ENCODE data around the gene PPIE. TPM values are rescaled to one million over a fixed set of nuclear protein-coding genes. Genes with fewer than 3 reads are reported as not detected.

Gene PPIE
- total and polyA plus RNA-seq, 2 experiments from 2014 or later = 35.5 to 61.2 TPM

DNA sequence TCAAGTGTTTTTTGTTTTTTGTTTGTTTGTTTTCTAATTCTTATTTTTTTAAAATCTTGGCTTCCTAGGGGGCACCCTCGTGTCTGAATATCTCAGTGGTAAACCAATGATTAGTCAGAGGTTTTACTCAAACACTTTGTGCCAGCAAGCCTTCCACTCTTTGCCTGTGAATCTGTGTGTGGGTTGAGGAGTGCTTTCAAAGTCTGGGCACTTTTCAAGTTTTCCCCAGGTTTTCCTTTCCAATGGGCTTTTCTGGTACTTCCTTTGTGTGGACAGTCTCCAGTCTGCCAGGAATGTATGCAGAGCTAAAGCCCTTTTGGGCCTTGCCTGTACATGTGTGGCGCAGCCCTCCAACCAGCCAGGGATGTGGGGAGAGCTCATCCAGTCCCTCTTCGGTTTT, 9.7 kb upstream of the PPIE start:
- 67% methylated on average over 3 of the region's 3 CpGs for WGBS (ENCODE audit: low lambda C conversion rate, missing lambda C conversion rate)
- TF ChIP-seq EZH2phosphoT487 (IDR thresholded peaks at IDR 0.05; ENCODE audit: low read depth, severe bottlenecking, unreplicated experiment) = no peak
- no peak for TF ChIP-seq EZH2 (IDR thresholded peaks at IDR 0.05; ENCODE audit: borderline replicate concordance)
- TF ChIP-seq, protein P1, sequence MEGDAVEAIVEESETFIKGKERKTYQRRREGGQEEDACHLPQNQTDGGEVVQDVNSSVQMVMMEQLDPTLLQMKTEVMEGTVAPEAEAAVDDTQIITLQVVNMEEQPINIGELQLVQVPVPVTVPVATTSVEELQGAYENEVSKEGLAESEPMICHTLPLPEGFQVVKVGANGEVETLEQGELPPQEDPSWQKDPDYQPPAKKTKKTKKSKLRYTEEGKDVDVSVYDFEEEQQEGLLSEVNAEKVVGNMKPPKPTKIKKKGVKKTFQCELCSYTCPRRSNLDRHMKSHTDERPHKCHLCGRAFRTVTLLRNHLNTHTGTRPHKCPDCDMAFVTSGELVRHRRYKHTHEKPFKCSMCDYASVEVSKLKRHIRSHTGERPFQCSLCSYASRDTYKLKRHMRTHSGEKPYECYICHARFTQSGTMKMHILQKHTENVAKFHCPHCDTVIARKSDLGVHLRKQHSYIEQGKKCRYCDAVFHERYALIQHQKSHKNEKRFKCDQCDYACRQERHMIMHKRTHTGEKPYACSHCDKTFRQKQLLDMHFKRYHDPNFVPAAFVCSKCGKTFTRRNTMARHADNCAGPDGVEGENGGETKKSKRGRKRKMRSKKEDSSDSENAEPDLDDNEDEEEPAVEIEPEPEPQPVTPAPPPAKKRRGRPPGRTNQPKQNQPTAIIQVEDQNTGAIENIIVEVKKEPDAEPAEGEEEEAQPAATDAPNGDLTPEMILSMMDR (IDR thresholded peaks at IDR 0.05; ENCODE audit: poor library complexity) = no peak
- H3K9me2 ChIP-seq (replicated peaks; ENCODE audit: insufficient read depth) = no peaks in the 10 kb centered on the region
- H3K27ac ChIP-seq = no peak overlapping the region
- no peaks in the 10 kb centered on the region for H3K9me3 ChIP-seq (ENCODE audit: low read depth)
- H3K4me2 ChIP-seq = no peak overlapping the region
- H4K20me1 ChIP-seq (ENCODE audit: insufficient read depth, poor library complexity, severe bottlenecking) = no peaks in the 10 kb centered on the region
- no peaks in the 10 kb centered on the region for H3K79me2 ChIP-seq
- no peak overlapping the region for H3K4me3 ChIP-seq
- H3K27me3 ChIP-seq = peaks cover 84% of the 10 kb centered on the region
- DNase-seq (ENCODE audit: low spot score) = no peak
- no peaks in the 10 kb centered on the region for H3K4me1 ChIP-seq (ENCODE audit: insufficient read depth)
- H3K36me3 ChIP-seq (replicated peaks; ENCODE audit: insufficient read depth, low read depth) = no peaks in the 10 kb centered on the region
- no peak overlapping the region for H2AFZ ChIP-seq

GRCh38 chr1:39729842-39730241, 8.8 kb upstream of the PPIE start:
- TF ChIP-seq, protein P1 (IDR thresholded peaks at IDR 0.05; ENCODE audit: poor library complexity) = no peak
- TF ChIP-seq EZH2 (IDR thresholded peaks at IDR 0.05; ENCODE audit: borderline replicate concordance) (no peak), EZH2phosphoT487 (IDR thresholded peaks at IDR 0.05; ENCODE audit: low read depth, severe bottlenecking, unreplicated experiment) (no peak)

GRCh38 chr1:39732730-39733129, 6.0 kb upstream of the PPIE start:
- WGBS (ENCODE audit: low lambda C conversion rate, missing lambda C conversion rate) = 67% methylated on average over 3 of the region's 3 CpGs
- Histone ChIP-seq H3K4me3 (no peak overlapping the region), H3K4me1 (ENCODE audit: insufficient read depth) (no peaks in the 10 kb centered on the region), H3K4me2 (no peak overlapping the region), H3K36me3 (replicated peaks; ENCODE audit: insufficient read depth, low read depth) (no peaks in the 10 kb centered on the region), H3K79me2 (no peaks in the 10 kb centered on the region), H3K27me3 (peaks cover 61% of the 10 kb centered on the region), H3K9me2 (replicated peaks; ENCODE audit: insufficient read depth) (no peaks in the 10 kb centered on the region), H4K20me1 (ENCODE audit: insufficient read depth, poor library complexity, severe bottlenecking) (no peaks in the 10 kb centered on the region), H2AFZ (no peak overlapping the region), H3K9me3 (ENCODE audit: low read depth) (no peaks in the 10 kb centered on the region), H3K27ac (no peak overlapping the region)
- TF ChIP-seq EZH2 (IDR thresholded peaks at IDR 0.05; ENCODE audit: borderline replicate concordance) (no peak), EZH2phosphoT487 (IDR thresholded peaks at IDR 0.05; ENCODE audit: low read depth, severe bottlenecking, unreplicated experiment) (no peak)
- TF ChIP-seq, protein P1 (IDR thresholded peaks at IDR 0.05; ENCODE audit: poor library complexity) = no peak
- DNase-seq (ENCODE audit: low spot score) = no peak

More at GRCh38 chr1:39729842-39730241, 8.8 kb upstream of the PPIE start:
- no peak overlapping the region for H2AFZ ChIP-seq
- no peaks in the 10 kb centered on the region for H3K4me1 ChIP-seq (ENCODE audit: insufficient read depth)
- no peak for DNase-seq (ENCODE audit: low spot score)
- no peaks in the 10 kb centered on the region for H3K9me3 ChIP-seq (ENCODE audit: low read depth)
- no peaks in the 10 kb centered on the region for H3K79me2 ChIP-seq
- H4K20me1 ChIP-seq (ENCODE audit: insufficient read depth, poor library complexity, severe bottlenecking) = no peaks in the 10 kb centered on the region
- H3K4me2 ChIP-seq = no peak overlapping the region
- H3K4me3 ChIP-seq = no peak overlapping the region
- no peaks in the 10 kb centered on the region for H3K9me2 ChIP-seq (replicated peaks; ENCODE audit: insufficient read depth)
- H3K27ac ChIP-seq = no peak overlapping the region
- 70% methylated on average over 4 of the region's 4 CpGs for WGBS (ENCODE audit: low lambda C conversion rate, missing lambda C conversion rate)
- peaks cover 76% of the 10 kb centered on the region for H3K27me3 ChIP-seq
- no peaks in the 10 kb centered on the region for H3K36me3 ChIP-seq (replicated peaks; ENCODE audit: insufficient read depth, low read depth)

- Histone ChIP-seq H3K27me3 (peaks cover 57% of the 10 kb centered on the region), H3K27ac (no peak overlapping the region), H3K36me3 (replicated peaks; ENCODE audit: insufficient read depth, low read depth) (no peaks in the 10 kb centered on the region), H3K4me2 (no peak overlapping the region), H3K79me2 (no peaks in the 10 kb centered on the region), H3K9me3 (ENCODE audit: low read depth) (no peaks in the 10 kb centered on the region), H2AFZ (no peak overlapping the region), H3K4me1 (ENCODE audit: insufficient read depth) (no peaks in the 10 kb centered on the region), H4K20me1 (ENCODE audit: insufficient read depth, poor library complexity, severe bottlenecking) (no peaks in the 10 kb centered on the region), H3K9me2 (replicated peaks; ENCODE audit: insufficient read depth) (no peaks in the 10 kb centered on the region), H3K4me3 (no peak overlapping the region)
- 78% methylated on average over 7 of the region's 7 CpGs for WGBS (ENCODE audit: low lambda C conversion rate, missing lambda C conversion rate)
- DNase-seq (ENCODE audit: low spot score) = no peak
- TF ChIP-seq EZH2 (IDR thresholded peaks at IDR 0.05; ENCODE audit: borderline replicate concordance) = no peak
- TF ChIP-seq, protein P1 (IDR thresholded peaks at IDR 0.05; ENCODE audit: poor library complexity) = no peak
- TF ChIP-seq EZH2phosphoT487 (IDR thresholded peaks at IDR 0.05; ENCODE audit: low read depth, severe bottlenecking, unreplicated experiment) = no peak
These were observed 5.5 kb upstream of the PPIE start for GRCh38 chr1:39733161-39733560.
